Esophagus (tissue), 2 donors: ENCODE results near the gene RNF126. TPM values are rescaled to one million over a fixed set of nuclear protein-coding genes. Genes with fewer than 3 reads are reported as not detected.

Experiments used
- H3K27ac ChIP-seq, 2 donors: one replicate each; pipeline ENCODE4 v1.5.1; 2013; ENCODE audit warnings: low read depth in 2 of 2, mild to moderate bottlenecking in 2 of 2, inconsistent platforms in 1 of 2, low read length in 1 of 2, moderate library complexity in 1 of 2
- H3K27me3 ChIP-seq, 2 donors: one replicate each; pipeline ENCODE4 v1.6.1; 2013; ENCODE audit warnings: low read length in 2 of 2, control low read depth in 1 of 2, mild to moderate bottlenecking in 1 of 2; ENCODE audit not compliant: insufficient read depth in 2 of 2, control insufficient read depth in 1 of 2
- H3K36me3 ChIP-seq, 2 donors: one replicate each; pipeline ENCODE4 v1.6.1; 2013; ENCODE audit warnings: low read length in 1 of 2; ENCODE audit not compliant: control insufficient read depth in 2 of 2, insufficient read depth in 2 of 2
- H3K4me1 ChIP-seq, 2 donors: one replicate each; pipeline ENCODE4 v1.6.1; 2013; ENCODE audit warnings: low read length in 1 of 2; ENCODE audit not compliant: control insufficient read depth in 2 of 2, insufficient read depth in 2 of 2
- H3K4me3 ChIP-seq, 2 donors: one replicate each; pipeline ENCODE4 v1.5.1; 2013; ENCODE audit warnings: low read length in 2 of 2, mild to moderate bottlenecking in 2 of 2, low read depth in 1 of 2, moderate library complexity in 1 of 2
- H3K9me3 ChIP-seq, 2 donors: one replicate each; pipeline ENCODE4 v1.6.1; 2013; ENCODE audit warnings: mild to moderate bottlenecking in 2 of 2, low read depth in 1 of 2, low read length in 1 of 2, moderate library complexity in 1 of 2; ENCODE audit not compliant: control insufficient read depth in 2 of 2, insufficient read depth in 1 of 2
- WGBS, 2 donors: extraction: QIAGEN DNeasy Blood & Tissue Kit; methylation state at CpG; one replicate each; pipeline ENCODE4 v1.1.7; 2013; 5-methylcytosine and 5-hydroxymethylcytosine counted together
- polyA plus RNA-seq, 2 donors: library from polyadenylated mRNA; stranded (reverse); fragments of 200-250 nt; gene quantifications; one replicate each; pipeline ENCODE4 v1.2.3, GENCODE V29; 2013
- donor health status: healthy with polysubstance abuse.
- donor health status: Bipolar disorder and iron deficiency.

The RNF126 gene
- polyA plus RNA-seq, 2 donors: 38.4 to 61.5 TPM

DNA sequence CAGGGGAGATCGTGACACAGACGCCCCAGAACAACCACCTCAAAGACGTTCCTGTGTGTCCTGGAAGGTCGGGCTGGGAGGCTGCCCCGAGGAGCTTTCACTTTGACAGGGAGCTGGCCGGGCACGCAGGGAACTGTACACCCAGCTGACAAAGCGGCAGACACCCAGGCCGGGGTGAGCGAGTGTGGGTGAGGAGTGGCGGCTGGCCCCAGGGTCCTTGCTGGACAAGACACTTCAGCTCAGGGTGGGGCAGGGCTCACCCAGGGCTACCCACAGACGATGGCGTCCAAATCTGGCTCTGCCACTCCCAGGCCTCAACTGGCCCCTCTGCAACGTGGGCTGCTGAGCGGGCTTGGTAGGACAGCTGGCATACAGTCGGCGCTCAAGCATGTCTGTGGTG is 21.3 kb downstream of the RNF126 start:
- Histone ChIP-seq H3K4me1 (peaks cover 6 to 14% of the 10 kb centered on the region in 2 donors), H3K36me3 (peaks cover 0 to 20% of the 10 kb centered on the region in 2 donors), H3K9me3 (peaks cover 0 to 3% of the 10 kb centered on the region in 2 donors), H3K27ac (peak overlapping the region; percentile 62 to 65), H3K4me3 (peak overlapping the region; percentile 18 to 38), H3K27me3 (no peaks in the 10 kb centered on the region)
- WGBS, 2 donors: 51 to 60% methylated on average over 17 of the region's 17 CpGs

- WGBS, 2 donors: 88 to 89% methylated on average over 30 to 31 of the region's 31 CpGs
- Histone ChIP-seq H3K4me3 (peak overlapping the region in 1 of 2 donors; percentile 38), H3K4me1 (peaks cover 6 to 14% of the 10 kb centered on the region in 2 donors), H3K27me3 (no peaks in the 10 kb centered on the region), H3K9me3 (peaks cover 0 to 3% of the 10 kb centered on the region in 2 donors), H3K36me3 (peaks cover 0 to 11% of the 10 kb centered on the region in 2 donors), H3K27ac (no peak overlapping the region)
Measured at GRCh38 chr19:640606-641189, 22.3 kb downstream of the RNF126 start.

GRCh38 chr19:640161-640558 is 22.9 kb downstream of the RNF126 start:
- H3K36me3 ChIP-seq: peaks cover 0 to 10% of the 10 kb centered on the region in 2 donors
- WGBS, 2 donors: 40 to 43% methylated on average over 25 of the region's 25 CpGs
- H3K4me1 ChIP-seq: peaks cover 6 to 14% of the 10 kb centered on the region in 2 donors
- no peaks in the 10 kb centered on the region for H3K27me3 ChIP-seq
- H3K4me3 ChIP-seq: peak overlapping the region in 1 of 2 donors; percentile 38
- peaks cover 0 to 3% of the 10 kb centered on the region in 2 donors for H3K9me3 ChIP-seq
- no peak overlapping the region for H3K27ac ChIP-seq

- WGBS, 2 donors: 6% methylated on average over 93 to 109 of the region's 109 CpGs
- Histone ChIP-seq H3K36me3 (peaks cover 0 to 5% of the 10 kb centered on the region in 2 donors), H3K27ac (peak within 1 kb of the TSS in 1 of 2 donors; percentile 38), H3K27me3 (no peaks in the 10 kb centered on the region), H3K9me3 (peaks cover 0 to 3% of the 10 kb centered on the region in 2 donors), H3K4me1 (peaks cover 6 to 14% of the 10 kb centered on the region in 2 donors), H3K4me3 (peak within 1 kb of the TSS; percentile 38 to 43)
Measured at GRCh38 chr19:639253-640160, 23.5 kb downstream of the RNF126 start, which contains the start of gene FGF22. Gene FGF22, plus strand, starts transcription at chr19:639879. Its CDS starts 47 bp downstream, at chr19:639926.

DNA sequence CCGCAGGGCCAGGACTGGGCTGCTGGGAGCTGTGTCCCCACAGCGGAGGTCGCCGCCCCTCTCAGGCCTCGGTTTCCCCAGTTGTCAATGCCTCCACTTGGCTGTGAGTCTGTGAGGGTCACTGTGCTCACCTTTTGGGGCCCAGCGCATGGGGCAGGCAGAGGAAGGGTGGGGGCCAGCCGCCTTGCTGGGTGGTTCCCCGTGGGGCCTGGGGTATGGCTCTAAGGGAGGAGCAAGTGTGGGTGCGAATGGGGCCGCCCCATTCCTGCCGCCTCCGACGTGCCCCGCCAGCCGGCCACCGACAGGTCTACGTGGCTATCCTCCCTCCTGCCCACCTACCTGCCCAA is 24.1 kb downstream of the RNF126 start:
- Histone ChIP-seq H3K27me3 (no peaks in the 10 kb centered on the region), H3K36me3 (peaks cover 0 to under 1% of the 10 kb centered on the region in 2 donors), H3K27ac (no peak overlapping the region), H3K4me1 (peaks cover 6 to 19% of the 10 kb centered on the region in 2 donors), H3K4me3 (peak overlapping the region; percentile 38 to 43), H3K9me3 (peaks cover 0 to 3% of the 10 kb centered on the region in 2 donors)
- 60 to 66% methylated on average over 16 to 17 of the region's 17 CpGs for WGBS, 2 donors

- peaks cover 9 to 20% of the 10 kb centered on the region in 2 donors for H3K4me1 ChIP-seq
- 84 to 90% methylated on average over 16 of the region's 16 CpGs for WGBS, 2 donors
- H3K27ac ChIP-seq: no peak overlapping the region
- H3K27me3 ChIP-seq: no peaks in the 10 kb centered on the region
- peaks cover 0 to 3% of the 10 kb centered on the region in 2 donors for H3K36me3 ChIP-seq
- no peak overlapping the region for H3K4me3 ChIP-seq
- peaks cover 0 to 3% of the 10 kb centered on the region in 2 donors for H3K9me3 ChIP-seq
Measured at GRCh38 chr19:634975-635652, 27.9 kb downstream of the RNF126 start.

- H3K27ac ChIP-seq: peak overlapping the region in 1 of 2 donors; percentile 48
- peaks cover 6 to 15% of the 10 kb centered on the region in 2 donors for H3K4me1 ChIP-seq
- peak overlapping the region; percentile 54 to 75 for H3K4me3 ChIP-seq
- 21 to 23% methylated on average over 32 of the region's 32 CpGs for WGBS, 2 donors
- peaks cover 0 to 14% of the 10 kb centered on the region in 2 donors for H3K36me3 ChIP-seq
- no peaks in the 10 kb centered on the region for H3K9me3 ChIP-seq
- no peaks in the 10 kb centered on the region for H3K27me3 ChIP-seq
Measured at GRCh38 chr19:633786-634639, 29.0 kb downstream of the RNF126 start.

DNA sequence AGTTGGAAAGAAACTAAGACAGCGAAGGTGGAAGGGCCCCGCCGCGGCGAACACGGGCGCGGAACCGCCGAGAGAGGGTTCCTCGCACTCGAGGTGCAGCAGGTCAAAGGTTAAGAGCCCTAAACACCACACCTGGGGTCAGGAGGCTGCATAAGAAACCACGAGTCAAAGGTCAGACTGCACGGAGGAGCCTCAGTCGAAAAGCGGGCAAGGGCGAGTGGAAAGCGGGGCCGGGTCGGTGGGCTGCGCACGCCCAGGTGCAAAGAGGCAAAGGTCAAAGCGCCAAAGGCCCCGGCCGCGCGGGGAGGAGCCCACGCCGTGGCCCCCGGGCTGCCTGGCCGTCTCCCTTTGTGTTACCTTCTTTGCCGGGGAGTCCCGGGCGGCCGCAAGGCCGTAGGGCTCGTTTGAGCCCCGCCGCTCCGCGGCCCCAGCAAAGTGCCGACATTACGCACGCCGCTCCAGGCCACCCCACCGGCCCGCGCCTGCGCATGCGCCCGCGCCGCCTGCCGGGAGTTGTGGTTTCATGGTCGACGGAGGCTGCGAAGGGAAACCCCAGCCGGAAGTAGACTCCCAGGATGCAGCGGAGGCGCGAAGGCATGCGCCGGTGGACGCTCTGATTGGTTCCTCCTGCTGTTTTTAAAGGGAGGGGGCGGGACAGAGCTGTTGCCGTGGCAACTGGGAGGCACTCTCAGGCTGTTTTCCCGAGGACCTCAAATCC is 29.8 kb downstream of the RNF126 start, which contains the start of gene POLRMT:
TSS of gene POLRMT (minus strand) at position 470 of the 718 bp plus-strand sequence. CDS start at position 445, 25 bp downstream.
- Histone ChIP-seq H3K36me3 (peaks cover 0 to 17% of the 10 kb centered on the region in 2 donors), H3K4me3 (peak within 1 kb of the TSS; percentile 75 to 82), H3K9me3 (no peaks in the 10 kb centered on the region), H3K27ac (peak within 1 kb of the TSS; percentile 48 to 53), H3K27me3 (no peaks in the 10 kb centered on the region), H3K4me1 (peaks cover 3 to 12% of the 10 kb centered on the region in 2 donors)
- WGBS, 2 donors: 0% methylated on average over 60 to 67 of the region's 67 CpGs
